Vagina (tissue), 2 donors: Measurements from ENCODE around the gene PRSS27. TPM values are rescaled to one million over a fixed set of nuclear protein-coding genes. Genes with fewer than 3 reads are reported as not detected.

Experiments used
- DNase-seq, 2 donors: peaks; one replicate each; pipeline ENCODE4 v3.0.0-alpha.2; 2017; ENCODE audit errors: extremely low spot score in 2 of 2
- H3K27ac ChIP-seq: fragments of 200-600 bp; sonication (generic); one replicate; pipeline ENCODE4 v1.5.1; 2019
- H3K27me3 ChIP-seq: fragments of 200-600 bp; sonication (generic); one replicate; pipeline ENCODE4 v1.5.1; 2019
- H3K36me3 ChIP-seq, 2 donors: fragments of 200-600 bp; sonication (generic); one replicate each; pipeline ENCODE4 v1.5.1; 2017 to 2019
- H3K4me1 ChIP-seq: fragments of 200-600 bp; sonication (generic); one replicate; pipeline ENCODE4 v1.5.1; 2019
- H3K4me3 ChIP-seq, 2 donors: fragments of 200-600 bp; sonication (generic); 1 replicate in 1 of 2; 2 replicates in 1 of 2; pipeline ENCODE4 v1.5.1; 2016 to 2019
- H3K9me3 ChIP-seq: fragments of 200-600 bp; sonication (generic); one replicate; pipeline ENCODE4 v1.5.1; 2019
- POLR2A ChIP-seq, 2 donors: fragments of 450-650 bp; IDR thresholded peaks; one replicate each; pipeline ENCODE4 v1.6.1; 2017; ENCODE audit warnings: antibody characterized with exemption in 2 of 2, mild to moderate bottlenecking in 2 of 2, moderate library complexity in 2 of 2
- POLR2AphosphoS5 ChIP-seq, 2 donors: sonication (generic); formaldehyde crosslinking; IDR thresholded peaks; one replicate each; pipeline ENCODE4 v1.9.0; 2017; ENCODE audit warnings: antibody characterized with exemption in 2 of 2, mild to moderate bottlenecking in 2 of 2, low read depth in 1 of 2; ENCODE audit not compliant: insufficient read depth in 1 of 2
- intact Hi-C: fragments of 100-400 bp; cut with DNase I; formaldehyde crosslinking; loops from one replicate; pipeline ENCODE4 v1.15.1; 2023
- total RNA-seq: library from RNA; depleted of rRNA; stranded (reverse); fragments of >200 nt; gene quantifications from one replicate; pipeline ENCODE4 v1.2.3, GENCODE V29; 2016
- TF ChIP-seq, protein P1 (sequence below), 3 experiments: fragments of 450-650 bp in 2 of 3; fragments of 200-600 bp in 1 of 3; sonication (generic) in 1 of 3; IDR thresholded peaks; one replicate each; pipeline ENCODE4 v1.5.1; 2017 to 2019; ENCODE audit warnings: antibody characterized with exemption in 3 of 3, mild to moderate bottlenecking in 2 of 3, moderate library complexity in 2 of 3

PRSS27 gene
- total RNA-seq, result 61.6 TPM

DNA sequence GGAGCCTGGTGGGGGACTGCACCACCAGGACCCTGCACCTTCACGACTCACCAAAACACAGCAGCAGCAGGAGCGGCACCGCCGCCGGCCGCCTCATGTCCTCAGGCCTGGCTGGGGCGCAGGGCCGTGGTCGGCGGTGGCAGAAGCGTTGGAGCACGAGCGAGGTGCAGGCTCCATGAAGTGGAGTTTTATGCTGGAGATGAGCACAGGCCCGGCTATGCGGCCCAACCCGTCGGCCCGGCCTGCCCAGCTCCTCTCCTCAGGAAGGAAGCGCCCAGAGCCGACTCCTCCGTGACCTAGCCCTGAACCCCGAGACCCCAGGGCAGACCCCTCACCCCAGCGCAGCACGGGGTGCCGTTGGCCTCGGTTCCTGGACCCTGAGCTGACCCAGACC lies at the start of gene PRSS27:
TSS of gene PRSS27 (minus strand) at position 161 of the 394 bp plus-strand sequence. CDS start at position 97, 64 bp downstream.
- H3K4me3 ChIP-seq, result peak within 1 kb of the TSS; percentile 67 to 72
- TF ChIP-seq POLR2AphosphoS5 (IDR thresholded peaks at IDR 0.05; ENCODE audit: insufficient read depth in 1 of 2, low read depth in 1 of 2), result no peak
- TF ChIP-seq POLR2A (IDR thresholded peaks at IDR 0.05), result no peak
- TF ChIP-seq, protein P1, sequence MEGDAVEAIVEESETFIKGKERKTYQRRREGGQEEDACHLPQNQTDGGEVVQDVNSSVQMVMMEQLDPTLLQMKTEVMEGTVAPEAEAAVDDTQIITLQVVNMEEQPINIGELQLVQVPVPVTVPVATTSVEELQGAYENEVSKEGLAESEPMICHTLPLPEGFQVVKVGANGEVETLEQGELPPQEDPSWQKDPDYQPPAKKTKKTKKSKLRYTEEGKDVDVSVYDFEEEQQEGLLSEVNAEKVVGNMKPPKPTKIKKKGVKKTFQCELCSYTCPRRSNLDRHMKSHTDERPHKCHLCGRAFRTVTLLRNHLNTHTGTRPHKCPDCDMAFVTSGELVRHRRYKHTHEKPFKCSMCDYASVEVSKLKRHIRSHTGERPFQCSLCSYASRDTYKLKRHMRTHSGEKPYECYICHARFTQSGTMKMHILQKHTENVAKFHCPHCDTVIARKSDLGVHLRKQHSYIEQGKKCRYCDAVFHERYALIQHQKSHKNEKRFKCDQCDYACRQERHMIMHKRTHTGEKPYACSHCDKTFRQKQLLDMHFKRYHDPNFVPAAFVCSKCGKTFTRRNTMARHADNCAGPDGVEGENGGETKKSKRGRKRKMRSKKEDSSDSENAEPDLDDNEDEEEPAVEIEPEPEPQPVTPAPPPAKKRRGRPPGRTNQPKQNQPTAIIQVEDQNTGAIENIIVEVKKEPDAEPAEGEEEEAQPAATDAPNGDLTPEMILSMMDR (IDR thresholded peaks at IDR 0.05), result no peak

DNA sequence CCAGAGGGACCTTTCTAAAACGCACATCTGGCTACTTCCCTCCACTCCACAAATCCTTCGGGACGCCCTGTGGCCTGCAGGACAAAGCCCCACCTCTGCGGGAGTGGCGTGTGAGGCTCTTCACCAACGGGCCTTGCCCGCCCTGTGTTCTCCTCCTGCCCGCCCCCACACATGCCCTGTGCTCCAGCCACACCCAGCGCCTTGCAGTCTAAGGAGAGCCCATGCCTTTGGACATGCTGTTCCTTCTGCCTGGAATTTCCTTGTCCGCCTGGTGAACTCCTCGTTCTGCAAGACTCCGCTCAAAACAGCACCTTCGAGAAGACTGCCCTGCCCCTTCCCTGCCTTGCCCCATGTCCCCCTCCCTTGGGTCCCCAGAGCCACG lies 49.6 kb upstream of the PRSS27 start:
- no peak overlapping the region for H3K4me3 ChIP-seq
- DNase-seq, result no peak
- H3K36me3 ChIP-seq, result peaks cover 4 to 80% of the 10 kb centered on the region in 2 donors
- H3K4me1 ChIP-seq, result peaks cover 59% of the 10 kb centered on the region
- TF ChIP-seq POLR2A (IDR thresholded peaks at IDR 0.05) (no peak), POLR2AphosphoS5 (IDR thresholded peaks at IDR 0.05; ENCODE audit: insufficient read depth in 1 of 2, low read depth in 1 of 2) (no peak)
- TF ChIP-seq, protein P1 (IDR thresholded peaks at IDR 0.05), result no peak
- intact Hi-C loops, result no loop called here
- no peaks in the 10 kb centered on the region for H3K9me3 ChIP-seq
- peak overlapping the region; percentile 56 for H3K27ac ChIP-seq
- no peaks in the 10 kb centered on the region for H3K27me3 ChIP-seq

More for the DNA sequence above, at the start of gene PRSS27:
- peak within 1 kb of the TSS; percentile 83 for H3K27ac ChIP-seq
- intact Hi-C loops, result no loop called here
- no peak for DNase-seq
- H3K4me1 ChIP-seq, result peaks cover 24% of the 10 kb centered on the region
- no peaks in the 10 kb centered on the region for H3K27me3 ChIP-seq
- H3K9me3 ChIP-seq, result no peaks in the 10 kb centered on the region
- no peaks in the 10 kb centered on the region for H3K36me3 ChIP-seq

DNA sequence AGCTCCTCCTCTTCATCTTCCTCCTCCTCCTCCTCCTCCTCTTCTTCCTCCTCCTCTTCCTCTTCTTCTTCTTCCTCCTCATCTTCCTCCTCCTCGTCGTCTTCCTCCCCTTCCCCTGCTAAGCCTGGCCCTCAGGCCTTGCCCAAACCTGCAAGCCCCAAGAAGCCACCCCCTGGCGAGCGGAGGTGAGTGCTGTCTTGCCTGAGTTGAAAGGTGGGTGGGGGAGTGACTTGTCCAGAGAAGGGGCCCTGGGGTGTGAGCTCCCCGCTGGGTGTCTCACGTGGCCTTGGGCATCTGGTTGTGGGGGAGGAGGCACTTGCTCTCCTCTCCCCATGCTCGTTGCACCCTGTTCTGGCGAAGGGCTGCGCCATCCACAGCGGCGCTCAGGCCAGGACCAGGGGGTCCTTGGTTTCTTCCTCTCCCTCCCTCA lies 49.1 kb upstream of the PRSS27 start:
- DNase-seq, result no peak
- peaks cover 4 to 81% of the 10 kb centered on the region in 2 donors for H3K36me3 ChIP-seq
- no peaks in the 10 kb centered on the region for H3K9me3 ChIP-seq
- TF ChIP-seq POLR2AphosphoS5 (IDR thresholded peaks at IDR 0.05; ENCODE audit: insufficient read depth in 1 of 2, low read depth in 1 of 2) (no peak), POLR2A (IDR thresholded peaks at IDR 0.05) (no peak)
- intact Hi-C loops, result no loop called here
- H3K4me3 ChIP-seq, result no peak overlapping the region
- H3K4me1 ChIP-seq, result peaks cover 55% of the 10 kb centered on the region
- H3K27me3 ChIP-seq, result no peaks in the 10 kb centered on the region
- peak overlapping the region; percentile 56 for H3K27ac ChIP-seq

DNA sequence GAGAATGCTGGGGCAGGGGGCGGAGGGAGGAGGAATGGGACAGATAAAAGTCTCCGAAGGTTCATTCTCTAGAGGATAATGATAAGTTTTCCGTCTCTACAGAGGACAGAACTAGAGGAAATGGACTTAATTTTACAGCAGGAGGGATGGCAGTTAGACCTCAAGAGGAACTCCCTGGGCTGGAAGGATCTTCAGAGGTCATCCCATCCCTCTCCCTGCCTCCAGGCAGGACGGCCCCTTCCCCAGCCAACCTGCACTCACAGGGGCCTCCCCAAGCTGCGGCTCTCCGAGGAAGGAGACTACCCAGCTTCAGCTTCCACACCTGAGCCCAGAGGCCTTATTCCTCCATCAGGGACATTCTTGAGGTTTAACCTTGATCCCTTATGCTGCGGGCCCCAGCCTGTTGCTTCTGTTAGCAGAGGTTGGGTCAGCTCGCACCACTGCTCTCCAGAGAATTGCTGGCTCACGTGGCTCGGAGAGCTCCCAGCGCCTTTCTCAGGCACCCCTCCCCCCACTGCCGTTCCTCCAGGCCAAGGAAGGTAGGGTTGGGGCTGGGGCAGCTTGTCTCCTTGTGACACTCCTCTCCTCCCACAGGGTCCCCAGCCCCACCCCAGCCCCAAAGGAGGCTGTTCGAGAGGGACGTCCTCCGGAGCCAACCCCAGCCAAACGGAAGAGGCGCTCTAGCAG lies 48.5 kb upstream of the PRSS27 start:
- TF ChIP-seq POLR2A (IDR thresholded peaks at IDR 0.05), result no peak
- TF ChIP-seq POLR2AphosphoS5 (IDR thresholded peaks at IDR 0.05; ENCODE audit: insufficient read depth in 1 of 2, low read depth in 1 of 2), result no peak
- TF ChIP-seq, protein P1 (IDR thresholded peaks at IDR 0.05), result no peak
- no peaks in the 10 kb centered on the region for H3K9me3 ChIP-seq
- peak overlapping the region; percentile 56 for H3K27ac ChIP-seq
- no peaks in the 10 kb centered on the region for H3K27me3 ChIP-seq
- no peak for DNase-seq
- H3K4me1 ChIP-seq, result peaks cover 54% of the 10 kb centered on the region
- peaks cover 7 to 85% of the 10 kb centered on the region in 2 donors for H3K36me3 ChIP-seq
- intact Hi-C loops, result no loop called here
- no peak overlapping the region for H3K4me3 ChIP-seq

DNA sequence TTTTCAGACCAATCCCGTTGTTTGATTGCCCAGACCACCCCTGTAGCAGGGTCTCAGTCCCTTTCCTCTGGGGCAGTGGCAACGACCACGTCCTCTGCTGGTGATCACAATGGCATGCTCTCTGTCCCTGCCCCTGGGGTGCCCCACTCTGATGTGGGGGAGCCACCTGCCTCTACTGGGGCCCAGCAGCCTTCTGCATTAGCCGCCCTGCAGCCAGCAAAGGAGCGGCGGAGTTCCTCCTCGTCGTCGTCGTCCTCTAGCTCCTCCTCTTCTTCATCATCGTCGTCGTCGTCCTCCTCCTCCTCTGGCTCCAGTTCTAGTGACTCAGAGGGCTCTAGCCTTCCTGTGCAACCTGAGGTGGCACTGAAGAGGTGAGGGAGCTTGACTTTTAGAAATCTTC lies 47.9 kb upstream of the PRSS27 start:
- peaks cover 7 to 92% of the 10 kb centered on the region in 2 donors for H3K36me3 ChIP-seq
- H3K9me3 ChIP-seq, result no peaks in the 10 kb centered on the region
- H3K27me3 ChIP-seq, result no peaks in the 10 kb centered on the region
- no peak for DNase-seq
- intact Hi-C loops, result no loop called here
- no peak overlapping the region for H3K4me3 ChIP-seq
- no peak for TF ChIP-seq POLR2AphosphoS5 (IDR thresholded peaks at IDR 0.05; ENCODE audit: insufficient read depth in 1 of 2, low read depth in 1 of 2)
- TF ChIP-seq POLR2A (IDR thresholded peaks at IDR 0.05), result no peak
- TF ChIP-seq, protein P1 (IDR thresholded peaks at IDR 0.05), result no peak
- H3K27ac ChIP-seq, result no peak overlapping the region
- peaks cover 54% of the 10 kb centered on the region for H3K4me1 ChIP-seq
